K562 treated with DMSO at 1 percent for 12 hours (cell line): ENCODE measurements around the gene PLEKHG1. TPM values are rescaled to one million over a fixed set of nuclear protein-coding genes. Genes with fewer than 3 reads are reported as not detected.

ENCODE experiments used
- total RNA-seq: library from RNA; unstranded; fragments of 300-600 nt; gene quantifications from 2 replicates; pipeline ENCODE4 v1.2.3, GENCODE V29; 2022; ENCODE audit not compliant: insufficient read depth

PLEKHG1 gene
- not detected in 2 replicates for total RNA-seq

DNA sequence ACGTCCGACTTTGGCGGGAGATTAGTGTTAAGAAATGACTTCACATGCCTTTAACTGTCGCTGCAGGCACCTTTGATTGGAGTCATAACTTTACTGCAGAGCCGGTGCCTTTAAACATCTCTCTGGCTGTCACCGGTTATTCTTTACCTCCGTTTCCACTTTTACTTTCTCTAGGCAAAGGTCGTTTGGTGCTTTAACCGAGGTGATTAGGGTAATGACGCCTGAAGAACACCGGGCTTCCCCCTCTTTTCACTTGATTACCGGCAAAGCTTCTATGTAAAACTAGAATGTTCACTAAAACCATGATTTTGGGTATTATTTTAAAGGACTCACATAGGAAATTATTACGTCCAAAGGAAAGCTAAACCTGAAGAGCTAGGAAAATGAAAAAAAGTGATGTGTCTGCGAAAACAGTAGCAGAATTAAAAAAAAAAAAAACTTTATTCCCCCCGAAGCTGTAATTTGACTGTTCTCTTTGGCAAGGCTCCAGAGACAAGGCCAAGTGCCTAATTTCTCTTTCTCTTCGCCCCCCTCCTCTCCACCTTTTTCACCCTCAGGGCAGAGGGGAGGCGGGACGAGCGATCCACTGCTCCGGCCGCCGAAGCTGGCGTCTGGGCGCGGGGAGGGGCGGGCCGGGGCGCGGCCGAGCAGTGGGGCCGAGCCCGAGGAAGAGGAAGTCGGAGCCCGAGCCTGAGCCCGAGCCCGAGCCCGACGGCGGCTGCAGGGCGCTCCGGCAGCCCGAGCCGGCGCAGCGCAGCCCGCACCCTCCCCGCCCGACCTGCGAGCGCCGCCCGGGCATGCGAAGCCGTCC, at the start of gene PLEKHG1:
TSS of gene PLEKHG1 (plus strand) at position 687 of the 811 bp plus-strand sequence. CDS start 133,797 bp downstream, outside the sequence.

Other genes with a start within 250 kb of the PLEKHG1 start
- not detected in 2 replicates for gene IYD, start 230.9 kb upstream of the PLEKHG1 start, total RNA-seq